ENCODE measurements around the gene CIRBP. TPM values are rescaled to one million over a fixed set of nuclear protein-coding genes. Genes with fewer than 3 reads are reported as not detected.

CIRBP gene
- total and polyA plus RNA-seq, 2 of the 13 experiments (the other 11 are each of a cell fraction or from before 2014, with no cell fraction given), result 133 to 140 TPM

GRCh38 chr19:1238369-1239303 is 30.5 kb upstream of the CIRBP start (continued):
- no peak for TF ChIP-seq TIGD3 (CRISPR knock-in tag; IDR thresholded peaks at IDR 0.05; ENCODE audit: borderline replicate concordance)
- no peak for TF ChIP-seq PAX8 (CRISPR knock-in tag; IDR thresholded peaks at IDR 0.05; ENCODE audit: borderline replicate concordance)
- no peak for TF ChIP-seq GLMP (CRISPR knock-in tag; IDR thresholded peaks at IDR 0.05; ENCODE audit: borderline replicate concordance)
- no peak for TF ChIP-seq TARDBP (CRISPR knock-in tag; IDR thresholded peaks at IDR 0.05)
- no peak for TF ChIP-seq NFYC (CRISPR knock-in tag; IDR thresholded peaks at IDR 0.05)
- TF ChIP-seq CSRNP1 (CRISPR knock-in tag; IDR thresholded peaks at IDR 0.05), result peak; percentile 59; the same call in 1 of the 2 replicates
- no peak for TF ChIP-seq ZFP62 (CRISPR knock-in tag; IDR thresholded peaks at IDR 0.05)
- no peak for TF ChIP-seq ZFP90 (CRISPR knock-in tag; IDR thresholded peaks at IDR 0.05; ENCODE audit: borderline replicate concordance)
- no peak for TF ChIP-seq ELF1 (CRISPR knock-in tag; IDR thresholded peaks at IDR 0.05)
- TF ChIP-seq SP5 (CRISPR knock-in tag; IDR thresholded peaks at IDR 0.05; ENCODE audit: borderline replicate concordance, low read depth), result no peak
- no peak for TF ChIP-seq TFAP4 (IDR thresholded peaks at IDR 0.05; ENCODE audit: borderline replicate concordance, low read depth)
- TF ChIP-seq ARID4A (CRISPR knock-in tag; IDR thresholded peaks at IDR 0.05; ENCODE audit: borderline replicate concordance), result peak; percentile 23; the same call in 1 of the 2 replicates
- no peak for TF ChIP-seq MNT (IDR thresholded peaks at IDR 0.05)

All from HepG2 (cell line).